Keratinocyte (primary cell): ENCODE data around the gene PAX3.

ENCODE experiments used
- CTCF ChIP-seq, 3 experiments: IDR thresholded peaks in 1 of 3; conservative IDR thresholded peaks in 1 of 3; optimal IDR thresholded peaks in 1 of 3; 2 replicates in 2 of 3; 3 replicates in 1 of 3; pipeline versions ENCODE3 to v1.5.1; 2011; ENCODE audit warnings: low read length in 3 of 3, mild to moderate bottlenecking in 3 of 3, moderate library complexity in 2 of 3, control low read depth in 1 of 3, inconsistent platforms in 1 of 3; ENCODE audit not compliant: insufficient read depth in 2 of 3; ENCODE audit errors: extremely low read depth in 1 of 3
- EZH2 ChIP-seq: IDR thresholded peaks from one replicate; pipeline ENCODE4 v1.6.1; 2012; ENCODE audit warnings: inconsistent platforms, mild to moderate bottlenecking, low read length, moderate library complexity

GRCh38 chr2:222303828-222304736, 5.3 kb upstream of the PAX3 start:
- peak; percentile 55 for TF ChIP-seq EZH2
- no peak for TF ChIP-seq CTCF (optimal IDR thresholded peaks at IDR 0.05 in 1 of 3, IDR thresholded peaks at IDR 0.05 in 1 of 3, conservative IDR thresholded peaks at IDR 0.05 in 1 of 3; ENCODE audit: extremely low read depth in 1 of 3, insufficient read depth in 2 of 3, low read length in 3 of 3)
